K562 (cell line): ENCODE data around the gene APOBEC3A. TPM values are rescaled to one million over a fixed set of nuclear protein-coding genes. Genes with fewer than 3 reads are reported as not detected.

ENCODE experiments used
- ATF1 ChIP-seq, 2 experiments: fragments of 450-650 bp in 1 of 2; IDR thresholded peaks; 2 replicates each; pipeline ENCODE4 v1.6.1; 2016; ENCODE audit warnings: missing compliant biosample characterization in 1 of 2, missing genetic modification characterization in 1 of 2
- ATF2 ChIP-seq: sonication (generic); formaldehyde crosslinking; IDR thresholded peaks from 2 replicates; pipeline ENCODE4 v1.8.1; 2022; ENCODE audit warnings: missing genetic modification reagents
- E2F4 ChIP-seq: sonication (generic); formaldehyde crosslinking; IDR thresholded peaks from 2 replicates; pipeline ENCODE4 v1.8.0; 2022; ENCODE audit warnings: mild to moderate bottlenecking, low read depth, missing genetic modification reagents
- ESRRB ChIP-seq: fragments of 250-450 bp; sonication (Bioruptor Pico); IDR thresholded peaks from 2 replicates; pipeline ENCODE4 v1.5.0; 2020; ENCODE audit warnings: mild to moderate bottlenecking, moderate library complexity, borderline replicate concordance
- FOS ChIP-seq: IDR thresholded peaks from 3 replicates; pipeline ENCODE4 v1.6.1; 2011; ENCODE audit not compliant: insufficient read length; ENCODE audit errors: extremely low read depth
- MCM7 ChIP-seq, 2 experiments: fragments of 450-650 bp; IDR thresholded peaks; 2 replicates each; pipeline ENCODE4 v1.6.1; 2016 to 2018
- NCOA4 ChIP-seq: fragments of 450-650 bp; IDR thresholded peaks from 2 replicates; pipeline ENCODE4 v1.6.1; 2018; ENCODE audit warnings: mild to moderate bottlenecking; ENCODE audit not compliant: partially characterized antibody
- POLR2A ChIP-seq: fragments of 450-650 bp; conservative IDR thresholded peaks from 2 replicates; pipeline ENCODE4 v1.6.1; 2016
- POU5F1 ChIP-seq: fragments of 150-350 bp; IDR thresholded peaks from 2 replicates; pipeline ENCODE4 v1.6.1; 2014; ENCODE audit warnings: borderline replicate concordance, low read length, low read depth, mild to moderate bottlenecking; ENCODE audit not compliant: partially characterized antibody
- RBM17 ChIP-seq: fragments of 200-400 bp; formaldehyde crosslinking; IDR thresholded peaks from 2 replicates; pipeline ENCODE4 v1.6.1; 2017; ENCODE audit warnings: low read depth, mild to moderate bottlenecking, low read length, borderline replicate concordance
- TEAD1 ChIP-seq, 2 experiments: fragments of 450-650 bp in 1 of 2; sonication (generic) in 1 of 2; formaldehyde crosslinking; IDR thresholded peaks; 2 replicates each; pipeline versions ENCODE4 v1.4.0 to v1.8.0; 2020 to 2022; ENCODE audit warnings: mild to moderate bottlenecking in 2 of 2, missing genetic modification reagents in 1 of 2
- ZKSCAN3 ChIP-seq: fragments of 250-450 bp; sonication (Bioruptor Pico); IDR thresholded peaks from 2 replicates; pipeline ENCODE4 v1.4.0; 2020
- ZNF263 ChIP-seq: sonication (generic); formaldehyde crosslinking; IDR thresholded peaks from 2 replicates; pipeline ENCODE4 v1.8.0; 2022; ENCODE audit warnings: mild to moderate bottlenecking, missing genetic modification reagents, borderline replicate concordance
- ZNF586 ChIP-seq: fragments of 450-650 bp; formaldehyde crosslinking; conservative IDR thresholded peaks from 2 replicates; pipeline ENCODE4 v1.4.0; 2020; ENCODE audit warnings: mild to moderate bottlenecking, moderate library complexity
- ZNF75A ChIP-seq: fragments of 450-650 bp; formaldehyde crosslinking; IDR thresholded peaks from 2 replicates; pipeline ENCODE4 v1.4.0; 2020; ENCODE audit warnings: mild to moderate bottlenecking
- polyA plus RNA-seq, 8 experiments: library from polyadenylated mRNA; depleted of rRNA in 4 of 8; stranded (reverse) in 5 of 8; unstranded in 3 of 8; fragments of >200 nt; fragmentation: Nextera tagmentation in 2 of 8; fragmentation: Illumina TruSeq in 1 of 8; extraction: Ambion mirVana in 2 of 8; extraction: Trizol in 1 of 8; gene quantifications; 2 replicates each; pipeline versions ENCODE4 v1.2.1 to v1.2.3, GENCODE V29; 2011 to 2014; ENCODE audit warnings: inconsistent platforms in 1 of 8, missing spikeins in 1 of 8
- total RNA-seq, 7 experiments: library from RNA; depleted of rRNA in 6 of 7; stranded (reverse); fragments of >200 nt in 6 of 7; fragmentation: Illumina TruSeq in 2 of 7; extraction: Trizol in 2 of 7; gene quantifications; 2 replicates each; pipeline versions ENCODE4 v1.2.1 to v1.2.3, GENCODE V29; 2011 to 2021; ENCODE audit warnings: low replicate concordance in 1 of 7
- TF ChIP-seq, protein P1 (sequence below): fragments of 200-800 bp; sonication (Bioruptor generic); IDR thresholded peaks from 2 replicates; pipeline ENCODE4 v1.6.1; 2017; ENCODE audit warnings: missing genetic modification characterization, missing compliant biosample characterization
- TF ChIP-seq, protein P2 (sequence below): fragments of 250-450 bp; sonication (Bioruptor Pico); IDR thresholded peaks from 2 replicates; pipeline ENCODE4 v1.4.0; 2020; ENCODE audit warnings: mild to moderate bottlenecking

Gene APOBEC3A
- total and polyA plus RNA-seq, 9 of the 15 experiments (the other 6 are each of a cell fraction or from before 2014, with no cell fraction given) = 0.04 TPM; not detected in 8

DNA sequence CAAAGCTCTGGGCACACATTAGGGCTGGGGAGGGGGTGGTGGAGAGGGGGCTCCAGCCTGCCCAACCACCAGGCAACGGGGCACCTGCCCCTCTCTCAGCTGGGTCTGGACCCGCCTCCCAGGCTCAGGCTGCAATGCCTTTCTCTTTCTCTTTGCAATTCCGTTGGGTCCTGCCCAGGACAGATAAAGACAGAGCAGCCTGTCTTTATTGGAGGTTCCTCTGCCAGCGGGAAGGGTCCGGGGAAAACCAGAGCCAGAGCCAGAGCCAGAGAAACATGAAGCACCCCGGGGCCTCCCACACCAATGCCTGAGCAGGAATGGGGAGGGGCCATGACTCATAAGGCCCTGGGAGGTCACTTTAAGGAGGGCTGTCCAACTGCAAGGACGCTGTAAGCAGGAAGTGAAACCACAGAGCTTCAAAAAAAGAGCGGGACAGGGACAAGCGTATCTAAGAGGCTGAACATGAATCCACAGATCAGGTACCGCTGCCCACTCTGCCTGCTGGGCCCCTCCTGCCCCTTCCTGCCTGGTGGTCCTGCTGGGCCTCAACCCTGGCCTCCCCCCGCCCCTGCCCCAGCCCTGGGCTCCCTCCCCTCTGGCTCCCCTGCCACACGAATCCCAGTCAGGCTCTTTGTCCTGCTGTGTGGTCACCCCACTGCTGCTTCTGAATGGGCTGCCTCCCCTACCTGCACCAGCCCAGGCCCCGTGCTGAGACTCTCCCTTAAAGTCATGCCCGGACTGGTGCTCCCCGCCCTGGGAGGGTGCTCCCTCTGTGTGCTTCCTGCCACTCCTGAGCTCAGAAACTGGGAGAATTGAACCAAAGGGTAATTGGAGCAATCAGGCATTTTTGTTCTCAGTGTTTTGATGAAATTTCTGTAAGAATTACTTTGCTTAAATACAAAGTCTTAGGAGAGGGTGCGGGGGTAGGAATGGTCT is 24.9 kb downstream of the APOBEC3A start, which contains the start of gene APOBEC3B (continued):
- TF ChIP-seq ATF2 (CRISPR knock-in tag) (no peak), ATF1 (CRISPR knock-in tag; IDR thresholded peaks at IDR 0.05) (no peak), ATF1 (tag; IDR thresholded peaks at IDR 0.05) (peak; percentile 47), POU5F1 (no peak), E2F4 (peak; percentile 75; the same call in 1 of the 2 replicates), ZNF75A (CRISPR knock-in tag) (no peak), ZNF263 (CRISPR knock-in tag) (peak; percentile 97), RBM17 (no peak), TEAD1 (CRISPR knock-in tag; IDR thresholded peaks at IDR 0.05) (no peak), ESRRB (CRISPR knock-in tag) (no peak), ZKSCAN3 (CRISPR knock-in tag) (no peak), NCOA4 (no peak), ZNF586 (CRISPR knock-in tag) (no peak), MCM7 (IDR thresholded peaks at IDR 0.05) (no peak), FOS (peak; percentile 14), POLR2A (peak; percentile 68)
- TF ChIP-seq, protein P1, sequence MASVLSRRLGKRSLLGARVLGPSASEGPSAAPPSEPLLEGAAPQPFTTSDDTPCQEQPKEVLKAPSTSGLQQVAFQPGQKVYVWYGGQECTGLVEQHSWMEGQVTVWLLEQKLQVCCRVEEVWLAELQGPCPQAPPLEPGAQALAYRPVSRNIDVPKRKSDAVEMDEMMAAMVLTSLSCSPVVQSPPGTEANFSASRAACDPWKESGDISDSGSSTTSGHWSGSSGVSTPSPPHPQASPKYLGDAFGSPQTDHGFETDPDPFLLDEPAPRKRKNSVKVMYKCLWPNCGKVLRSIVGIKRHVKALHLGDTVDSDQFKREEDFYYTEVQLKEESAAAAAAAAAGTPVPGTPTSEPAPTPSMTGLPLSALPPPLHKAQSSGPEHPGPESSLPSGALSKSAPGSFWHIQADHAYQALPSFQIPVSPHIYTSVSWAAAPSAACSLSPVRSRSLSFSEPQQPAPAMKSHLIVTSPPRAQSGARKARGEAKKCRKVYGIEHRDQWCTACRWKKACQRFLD (CRISPR knock-in tag) = no peak
- TF ChIP-seq, protein P2, sequence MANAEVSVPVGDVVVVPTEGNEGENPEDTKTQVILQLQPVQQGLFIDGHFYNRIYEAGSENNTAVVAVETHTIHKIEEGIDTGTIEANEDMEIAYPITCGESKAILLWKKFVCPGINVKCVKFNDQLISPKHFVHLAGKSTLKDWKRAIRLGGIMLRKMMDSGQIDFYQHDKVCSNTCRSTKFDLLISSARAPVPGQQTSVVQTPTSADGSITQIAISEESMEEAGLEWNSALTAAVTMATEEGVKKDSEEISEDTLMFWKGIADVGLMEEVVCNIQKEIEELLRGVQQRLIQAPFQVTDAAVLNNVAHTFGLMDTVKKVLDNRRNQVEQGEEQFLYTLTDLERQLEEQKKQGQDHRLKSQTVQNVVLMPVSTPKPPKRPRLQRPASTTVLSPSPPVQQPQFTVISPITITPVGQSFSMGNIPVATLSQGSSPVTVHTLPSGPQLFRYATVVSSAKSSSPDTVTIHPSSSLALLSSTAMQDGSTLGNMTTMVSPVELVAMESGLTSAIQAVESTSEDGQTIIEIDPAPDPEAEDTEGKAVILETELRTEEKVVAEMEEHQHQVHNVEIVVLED (CRISPR knock-in tag) = no peak
